SH-SY5Y (cell line): Measurements from ENCODE around the gene SIRPB2.

Experiments used
- GATA2 ChIP-seq: IDR thresholded peaks from 2 replicates; pipeline ENCODE4 v1.6.1; 2011; ENCODE audit warnings: mild to moderate bottlenecking, low read depth, low read length
- GATA3 ChIP-seq: IDR thresholded peaks from 2 replicates; pipeline ENCODE4 v1.6.1; 2011; ENCODE audit warnings: low read depth, mild to moderate bottlenecking, low read length, moderate library complexity

GRCh38 chr20:1469925-1470571 is 21.2 kb downstream of the SIRPB2 start:
- no peak for TF ChIP-seq GATA2
- TF ChIP-seq GATA3, result no peak
